ENCODE results near the gene SCAP. TPM values are rescaled to one million over a fixed set of nuclear protein-coding genes. Genes with fewer than 3 reads are reported as not detected.
"Not testable (repeated sequence)": the region's sequence is repeated elsewhere in the genome, so short reads cannot be mapped to it uniquely, and the experiment has no call there.

SCAP gene
- total and polyA plus RNA-seq, 9 donors: 41.0 to 63.1 (median 48.8) TPM

DNA sequence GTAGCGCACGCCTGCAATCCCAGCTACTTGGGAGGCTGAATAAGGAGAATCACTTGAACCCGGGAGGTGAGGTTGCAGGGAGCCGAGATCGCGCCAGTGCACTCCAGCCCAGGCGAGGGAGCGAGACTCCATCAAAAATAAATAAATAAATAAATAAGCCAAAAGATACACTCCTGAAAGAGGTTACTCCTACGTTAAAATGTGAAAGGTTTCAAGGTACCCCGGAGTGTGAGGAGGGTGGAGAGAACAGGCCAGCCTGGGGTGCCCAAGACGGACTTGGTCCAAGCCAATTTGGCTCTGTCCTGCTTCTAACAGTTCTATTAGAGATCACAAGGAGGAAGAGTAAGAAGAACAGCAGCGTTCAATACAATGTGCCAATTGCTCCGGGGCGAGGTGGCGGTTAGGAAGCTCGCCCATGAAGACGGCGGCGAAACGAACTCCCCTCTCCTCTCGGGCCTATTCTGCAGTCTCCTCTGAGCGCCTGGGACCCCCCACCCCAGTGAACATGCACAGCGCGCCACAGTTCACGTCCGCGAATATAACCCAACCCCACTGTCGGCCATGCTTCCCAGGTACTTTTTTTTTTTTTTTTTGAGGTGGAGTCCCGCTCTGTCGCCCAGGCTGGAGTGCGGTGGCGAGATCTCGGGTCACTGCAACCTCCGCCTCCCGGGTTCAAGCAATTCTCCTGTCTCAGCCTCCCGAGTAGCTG lies 36.8 kb upstream of the SCAP start:
- DNase-seq: peak; percentile 56
- peak overlapping the region; percentile 67 for H3K4me3 ChIP-seq (ENCODE audit: low read length)
- peaks cover 5% of the 10 kb centered on the region for H3K4me1 ChIP-seq (ENCODE audit: control insufficient read depth, insufficient read depth, low read length)
- no peaks in the 10 kb centered on the region for H3K27me3 ChIP-seq (ENCODE audit: control insufficient read depth, insufficient read depth, low read length)
- under 1% methylated on average over 24 of the region's 36 CpGs for WGBS (ENCODE audit: insufficient coverage)
- no peaks in the 10 kb centered on the region for H3K9me3 ChIP-seq (replicated peaks; ENCODE audit: control insufficient read depth, low read depth, low read length)
- peak overlapping the region; percentile 97 for H3K27ac ChIP-seq (ENCODE audit: low read length)
- peaks cover 29% of the 10 kb centered on the region for H3K36me3 ChIP-seq (ENCODE audit: control insufficient read depth, insufficient read depth, low read length)

DNA sequence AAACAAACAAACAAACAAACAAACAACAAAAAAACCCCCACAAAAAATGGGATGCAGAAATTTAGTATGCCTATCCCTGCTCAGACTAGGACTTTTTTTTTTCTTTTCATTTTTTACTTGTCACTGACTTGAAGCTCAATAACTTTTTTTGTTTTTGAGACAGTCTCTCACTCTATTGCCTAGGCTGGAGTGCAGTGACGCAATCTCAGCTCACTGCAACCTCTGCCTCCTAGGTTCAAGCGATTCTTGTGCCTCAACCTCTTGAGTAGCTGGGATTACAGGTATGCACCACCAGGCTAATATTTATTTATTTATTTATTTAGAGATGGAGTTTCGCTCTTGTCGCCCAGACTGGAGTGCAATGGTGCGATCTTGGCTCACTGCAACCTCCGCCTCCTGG lies 29.5 kb upstream of the SCAP start:
- not testable (repeated sequence) for H3K9me3 ChIP-seq (replicated peaks; ENCODE audit: control insufficient read depth, low read depth, low read length); H3K4me3 ChIP-seq (ENCODE audit: low read length); H3K4me1 ChIP-seq (ENCODE audit: control insufficient read depth, insufficient read depth, low read length); DNase-seq; H3K27ac ChIP-seq (ENCODE audit: low read length); H3K27me3 ChIP-seq (ENCODE audit: control insufficient read depth, insufficient read depth, low read length)
- peaks cover 57% of the 10 kb centered on the region for H3K36me3 ChIP-seq (ENCODE audit: control insufficient read depth, insufficient read depth, low read length)
- 100% methylated on average over 1 of the region's 6 CpGs for WGBS (ENCODE audit: insufficient coverage)

DNA sequence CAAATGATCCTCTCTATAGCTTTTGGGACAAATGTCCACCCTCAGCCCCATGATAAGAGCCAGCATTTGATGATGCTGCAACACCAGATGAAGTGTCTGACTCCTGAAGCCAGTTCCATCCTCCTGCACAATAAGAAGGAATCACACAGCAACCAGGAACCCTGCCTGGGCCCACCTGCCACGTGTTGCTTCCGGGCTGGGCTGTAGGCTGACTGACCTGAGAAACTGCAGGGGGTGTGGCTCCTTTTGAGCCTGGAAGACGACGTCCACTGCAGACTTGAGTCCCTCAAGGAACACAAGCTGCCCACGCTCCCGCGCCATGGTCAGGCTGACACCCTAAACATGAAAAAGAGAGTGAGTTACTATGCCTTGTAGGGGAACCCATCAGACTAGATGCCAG lies 28.4 kb upstream of the SCAP start:
- no peaks in the 10 kb centered on the region for H3K4me1 ChIP-seq (ENCODE audit: control insufficient read depth, insufficient read depth, low read length)
- no peak for DNase-seq
- H3K36me3 ChIP-seq (ENCODE audit: control insufficient read depth, insufficient read depth, low read length): peaks cover 54% of the 10 kb centered on the region
- H3K4me3 ChIP-seq (ENCODE audit: low read length): no peak overlapping the region
- H3K27me3 ChIP-seq (ENCODE audit: control insufficient read depth, insufficient read depth, low read length): no peaks in the 10 kb centered on the region
- H3K27ac ChIP-seq (ENCODE audit: low read length): no peak overlapping the region
- H3K9me3 ChIP-seq (replicated peaks; ENCODE audit: control insufficient read depth, low read depth, low read length): no peaks in the 10 kb centered on the region
- WGBS (ENCODE audit: insufficient coverage): 86% methylated on average over 6 of the region's 7 CpGs

DNA sequence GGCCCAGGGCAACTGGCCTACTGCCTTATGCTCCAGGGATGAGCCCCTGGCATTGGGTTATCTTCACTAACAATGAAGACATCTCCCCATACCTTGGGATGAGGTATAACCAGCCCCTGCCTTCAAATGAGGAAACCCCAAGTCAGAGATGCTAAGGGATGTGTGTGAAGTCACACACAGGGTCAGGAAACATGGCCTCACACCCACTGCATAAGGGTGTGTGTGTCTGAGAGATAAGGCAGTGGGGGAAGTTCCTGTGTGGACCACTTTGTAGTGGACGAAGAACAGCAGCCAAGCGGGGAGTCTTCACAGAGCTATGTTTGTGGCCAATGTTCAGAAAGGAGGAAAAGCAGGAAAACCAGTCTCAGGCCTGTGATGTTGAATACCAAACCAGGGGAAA lies 27.3 kb upstream of the SCAP start:
- Histone ChIP-seq H3K27me3 (ENCODE audit: control insufficient read depth, insufficient read depth, low read length) (no peaks in the 10 kb centered on the region), H3K27ac (ENCODE audit: low read length) (no peak overlapping the region), H3K4me3 (ENCODE audit: low read length) (no peak overlapping the region), H3K4me1 (ENCODE audit: control insufficient read depth, insufficient read depth, low read length) (no peaks in the 10 kb centered on the region), H3K36me3 (ENCODE audit: control insufficient read depth, insufficient read depth, low read length) (peaks cover 64% of the 10 kb centered on the region), H3K9me3 (replicated peaks; ENCODE audit: control insufficient read depth, low read depth, low read length) (no peaks in the 10 kb centered on the region)
- WGBS (ENCODE audit: insufficient coverage): 90% methylated on average over 2 of the region's 2 CpGs
- DNase-seq: no peak

DNA sequence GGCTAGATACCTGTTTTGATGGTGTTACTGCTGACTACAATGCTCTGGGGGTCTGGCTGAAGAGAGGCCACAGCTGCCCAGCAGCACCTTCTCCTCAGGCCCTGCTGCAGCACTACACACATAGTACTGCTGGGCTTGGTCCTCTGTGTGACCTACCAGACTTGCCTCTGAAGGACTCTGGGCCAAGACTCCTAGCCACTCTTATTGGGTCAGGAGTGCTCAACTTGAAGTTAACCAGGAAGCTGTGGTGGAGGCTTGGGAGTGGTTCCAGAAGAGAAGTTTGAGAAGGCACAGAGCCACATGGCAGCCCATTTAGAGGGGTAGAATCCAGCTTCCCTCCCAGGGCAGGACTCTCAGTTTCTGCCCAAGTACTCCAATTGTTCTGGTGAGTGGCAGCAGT lies 21.2 kb upstream of the SCAP start:
- Histone ChIP-seq H3K9me3 (replicated peaks; ENCODE audit: control insufficient read depth, low read depth, low read length) (no peaks in the 10 kb centered on the region), H3K36me3 (ENCODE audit: control insufficient read depth, insufficient read depth, low read length) (peaks cover 63% of the 10 kb centered on the region), H3K4me1 (ENCODE audit: control insufficient read depth, insufficient read depth, low read length) (no peaks in the 10 kb centered on the region), H3K27ac (ENCODE audit: low read length) (no peak overlapping the region), H3K27me3 (ENCODE audit: control insufficient read depth, insufficient read depth, low read length) (no peaks in the 10 kb centered on the region), H3K4me3 (ENCODE audit: low read length) (no peak overlapping the region)
- DNase-seq: no peak

DNA sequence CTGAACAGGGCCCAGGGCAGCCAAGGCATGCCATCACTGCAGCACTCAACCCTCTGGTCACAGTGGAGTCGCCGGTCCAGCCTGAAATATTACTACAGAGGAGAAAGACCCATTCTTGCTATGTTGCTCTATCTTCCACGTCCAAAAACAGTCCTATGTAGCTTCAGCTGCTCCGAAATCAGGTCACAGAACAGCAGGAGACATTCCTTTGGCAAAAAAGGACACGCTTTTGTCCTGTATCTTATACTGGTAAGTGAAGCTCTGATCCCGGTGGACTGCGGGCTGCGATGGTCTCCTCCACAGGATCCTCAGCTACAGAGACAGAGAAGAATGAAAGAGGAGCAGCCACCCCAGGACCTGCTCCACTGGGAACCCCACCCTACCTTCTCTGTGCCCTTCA lies 20.1 kb upstream of the SCAP start:
- Histone ChIP-seq H3K27me3 (ENCODE audit: control insufficient read depth, insufficient read depth, low read length) (no peaks in the 10 kb centered on the region), H3K36me3 (ENCODE audit: control insufficient read depth, insufficient read depth, low read length) (peaks cover 55% of the 10 kb centered on the region), H3K4me3 (ENCODE audit: low read length) (no peak overlapping the region), H3K9me3 (replicated peaks; ENCODE audit: control insufficient read depth, low read depth, low read length) (no peaks in the 10 kb centered on the region), H3K4me1 (ENCODE audit: control insufficient read depth, insufficient read depth, low read length) (no peaks in the 10 kb centered on the region), H3K27ac (ENCODE audit: low read length) (no peak overlapping the region)
- DNase-seq: no peak
- WGBS (ENCODE audit: insufficient coverage): 93% methylated on average over 8 of the region's 8 CpGs

DNA sequence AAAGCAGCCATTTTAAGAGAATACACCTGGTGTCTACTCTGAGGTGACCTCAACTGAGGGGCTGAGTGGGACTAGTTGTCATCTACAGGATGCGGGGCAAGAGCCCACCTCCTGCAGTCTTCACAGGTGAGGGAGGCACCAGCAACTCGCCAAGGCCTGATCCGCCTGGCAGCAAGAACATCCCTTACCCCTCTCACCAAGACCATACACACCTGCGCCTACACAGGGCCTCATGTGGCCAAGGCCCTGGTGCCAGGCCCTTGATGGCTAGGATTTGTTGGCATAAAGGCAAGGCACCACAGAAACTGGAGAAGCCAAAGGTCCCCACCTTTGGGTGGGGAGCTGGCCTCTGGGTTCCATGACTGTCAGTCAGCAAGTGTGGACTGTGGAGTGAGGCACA lies 19.4 kb upstream of the SCAP start:
- Histone ChIP-seq H3K4me1 (ENCODE audit: control insufficient read depth, insufficient read depth, low read length) (no peaks in the 10 kb centered on the region), H3K27me3 (ENCODE audit: control insufficient read depth, insufficient read depth, low read length) (no peaks in the 10 kb centered on the region), H3K4me3 (ENCODE audit: low read length) (no peak overlapping the region), H3K36me3 (ENCODE audit: control insufficient read depth, insufficient read depth, low read length) (peaks cover 47% of the 10 kb centered on the region), H3K9me3 (replicated peaks; ENCODE audit: control insufficient read depth, low read depth, low read length) (no peaks in the 10 kb centered on the region), H3K27ac (ENCODE audit: low read length) (no peak overlapping the region)
- 100% methylated on average over 1 of the region's 4 CpGs for WGBS (ENCODE audit: insufficient coverage)
- no peak for DNase-seq

DNA sequence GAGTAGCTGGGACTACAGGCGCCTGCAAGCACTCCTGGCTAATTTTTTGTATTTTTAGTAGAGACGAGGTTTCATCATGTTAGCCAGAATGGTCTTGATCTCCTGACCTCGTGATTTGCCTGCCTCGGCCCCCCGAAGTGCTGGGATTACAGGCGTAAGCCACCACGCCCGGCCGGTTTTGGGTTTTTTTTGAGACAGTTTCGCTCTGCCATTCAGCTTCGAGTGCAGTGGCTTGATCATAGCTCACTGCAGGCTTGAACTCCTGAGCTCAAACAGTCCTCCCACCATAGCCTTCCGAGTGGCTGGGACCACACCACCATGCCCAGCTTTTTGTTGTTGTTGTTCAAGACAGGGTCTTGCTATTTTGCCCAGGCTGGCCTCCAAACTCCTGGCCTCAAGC lies 16.0 kb upstream of the SCAP start:
- Histone ChIP-seq H3K4me3 (ENCODE audit: low read length) (no peak overlapping the region), H3K27ac (ENCODE audit: low read length) (no peak overlapping the region), H3K36me3 (ENCODE audit: control insufficient read depth, insufficient read depth, low read length) (peaks cover 22% of the 10 kb centered on the region), H3K4me1 (ENCODE audit: control insufficient read depth, insufficient read depth, low read length) (no peaks in the 10 kb centered on the region), H3K27me3 (ENCODE audit: control insufficient read depth, insufficient read depth, low read length) (no peaks in the 10 kb centered on the region), H3K9me3 (replicated peaks; ENCODE audit: control insufficient read depth, low read depth, low read length) (no peaks in the 10 kb centered on the region)
- WGBS (ENCODE audit: insufficient coverage): 82% methylated on average over 12 of the region's 12 CpGs
- no peak for DNase-seq

DNA sequence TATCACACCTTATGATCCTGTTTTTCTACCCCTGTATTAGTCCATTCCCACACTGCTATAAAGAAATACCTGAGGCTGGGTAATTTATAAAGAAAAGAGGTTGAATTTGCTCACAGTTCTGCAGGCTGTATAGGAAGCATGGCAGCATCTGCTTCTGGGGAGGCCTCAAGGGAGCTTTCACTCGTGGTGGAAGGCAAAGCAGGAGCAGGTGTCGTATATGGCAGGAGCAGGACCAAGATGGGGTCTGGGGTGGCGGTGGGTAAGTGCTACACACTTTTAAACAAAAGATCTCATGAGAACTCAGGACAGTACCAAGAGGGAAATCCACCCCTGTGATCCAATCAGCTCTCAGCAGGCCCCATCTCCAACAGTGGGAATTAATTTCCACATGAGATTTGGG lies 15.4 kb upstream of the SCAP start:
- Histone ChIP-seq H3K4me3 (ENCODE audit: low read length) (no peak overlapping the region), H3K4me1 (ENCODE audit: control insufficient read depth, insufficient read depth, low read length) (no peaks in the 10 kb centered on the region), H3K9me3 (replicated peaks; ENCODE audit: control insufficient read depth, low read depth, low read length) (no peaks in the 10 kb centered on the region), H3K27ac (ENCODE audit: low read length) (no peak overlapping the region), H3K36me3 (ENCODE audit: control insufficient read depth, insufficient read depth, low read length) (peaks cover 21% of the 10 kb centered on the region), H3K27me3 (ENCODE audit: control insufficient read depth, insufficient read depth, low read length) (no peaks in the 10 kb centered on the region)
- 90% methylated on average over 2 of the region's 3 CpGs for WGBS (ENCODE audit: insufficient coverage)
- no peak for DNase-seq

DNA sequence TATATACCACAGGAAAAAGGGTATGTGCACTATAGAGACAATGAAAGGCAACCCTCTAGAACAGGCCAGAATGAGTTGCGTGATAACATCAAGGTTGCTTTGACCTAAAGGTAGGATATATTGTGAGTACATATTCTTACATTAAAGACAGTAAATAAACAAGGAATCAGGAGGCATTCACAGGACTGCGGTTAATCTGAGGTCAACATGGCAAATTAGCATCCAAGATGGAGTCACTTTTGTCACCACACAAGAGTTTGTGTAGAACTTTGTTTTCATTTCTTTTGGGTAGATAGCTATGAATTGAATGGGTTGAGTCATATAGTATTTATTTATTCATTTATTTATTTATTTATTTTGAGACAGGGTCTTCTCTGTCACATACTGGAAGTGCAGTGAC lies 11.5 kb upstream of the SCAP start:
- Histone ChIP-seq H3K27ac (ENCODE audit: low read length) (no peak overlapping the region), H3K36me3 (ENCODE audit: control insufficient read depth, insufficient read depth, low read length) (peaks cover 2% of the 10 kb centered on the region)
- no CpG with 5 or more reads among the region's 2 CpGs for WGBS (ENCODE audit: insufficient coverage)

DNA sequence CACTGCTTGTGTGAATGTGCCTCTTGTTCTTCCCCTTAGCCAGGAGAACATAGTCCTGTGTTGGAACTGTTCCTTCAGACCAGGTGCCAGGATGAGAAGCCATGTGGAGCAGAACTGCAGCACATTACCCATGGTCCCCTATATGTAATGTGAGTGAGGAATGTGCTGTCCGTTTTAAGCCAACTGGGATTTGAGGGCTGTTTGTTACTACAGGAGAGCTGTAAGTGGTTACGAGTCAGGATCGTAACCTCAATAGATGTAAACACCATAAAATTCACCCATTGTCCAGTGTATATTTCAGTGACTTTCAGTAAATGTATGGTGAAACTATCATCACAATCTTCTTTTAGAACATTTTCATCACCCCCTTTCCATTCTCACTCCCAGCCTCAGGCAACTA lies 10.1 kb upstream of the SCAP start:
- Histone ChIP-seq H3K27ac (ENCODE audit: low read length) (no peak overlapping the region), H3K4me1 (ENCODE audit: control insufficient read depth, insufficient read depth, low read length) (no peaks in the 10 kb centered on the region), H3K9me3 (replicated peaks; ENCODE audit: control insufficient read depth, low read depth, low read length) (no peaks in the 10 kb centered on the region), H3K27me3 (ENCODE audit: control insufficient read depth, insufficient read depth, low read length) (no peaks in the 10 kb centered on the region), H3K36me3 (ENCODE audit: control insufficient read depth, insufficient read depth, low read length) (peaks cover 2% of the 10 kb centered on the region), H3K4me3 (ENCODE audit: low read length) (no peak overlapping the region)
- WGBS (ENCODE audit: insufficient coverage): no CpG with 5 or more reads among the region's 3 CpGs
- no peak for DNase-seq

More for the DNA sequence above, 11.5 kb upstream of the SCAP start:
- Histone ChIP-seq H3K4me1 (ENCODE audit: control insufficient read depth, insufficient read depth, low read length) (no peaks in the 10 kb centered on the region), H3K9me3 (replicated peaks; ENCODE audit: control insufficient read depth, low read depth, low read length) (no peaks in the 10 kb centered on the region), H3K27me3 (ENCODE audit: control insufficient read depth, insufficient read depth, low read length) (no peaks in the 10 kb centered on the region), H3K4me3 (ENCODE audit: low read length) (no peak overlapping the region)
- DNase-seq: no peak
